A673 (cell line): ENCODE results near the gene ZMPSTE24. TPM values are rescaled to one million over a fixed set of nuclear protein-coding genes. Genes with fewer than 3 reads are reported as not detected.

Experiments used
- BruUV-seq: library from RNA; stranded (reverse); fragments of 400-500 nt; replicated peaks from 2 replicates; lab custom pipeline; 2021; lab: Mats Ljungman, UMichigan
- CTCF ChIA-PET: fragments of 300-600 bp; sonication (Branson Sonifier 250); formaldehyde crosslinking; loops from one replicate; lab custom pipeline; 2022; ENCODE audit warnings: antibody characterized with exemption; lab: Charles Lee
- POLR2A ChIA-PET: fragments of 300-600 bp; sonication (Branson Sonifier 250); formaldehyde crosslinking; loops from one replicate; lab custom pipeline; 2022; ENCODE audit warnings: antibody characterized with exemption; ENCODE audit not compliant: low non-redundant PET; lab: Charles Lee
- DNase-seq: peaks from one replicate; pipeline ENCODE4 v3.0.0-alpha.2; 2015; ENCODE audit warnings: low spot score
- H3K27ac ChIP-seq: fragments of 200-600 bp; sonication (generic); 2 replicates; pipeline ENCODE4 v1.5.1; 2016; ENCODE audit warnings: mixed run types, low read depth, mild to moderate bottlenecking, mixed read lengths, antibody characterized with exemption, low read length; ENCODE audit not compliant: poor library complexity, severe bottlenecking
- H3K27me3 ChIP-seq: fragments of 200-600 bp; sonication (generic); replicated peaks from 2 replicates; pipeline ENCODE4 v1.6.1; 2017; ENCODE audit warnings: mixed run types, low read depth, mild to moderate bottlenecking, mixed read lengths, antibody characterized with exemption, low read length; ENCODE audit not compliant: insufficient read depth, poor library complexity
- H3K36me3 ChIP-seq: fragments of 200-600 bp; sonication (generic); 2 replicates; pipeline ENCODE4 v1.6.1; 2016; ENCODE audit warnings: mixed run types, mild to moderate bottlenecking, mixed read lengths, antibody characterized with exemption, low read length; ENCODE audit not compliant: insufficient read depth, poor library complexity, severe bottlenecking
- H3K4me1 ChIP-seq: fragments of 200-600 bp; sonication (generic); 2 replicates; pipeline ENCODE4 v1.6.1; 2017; ENCODE audit warnings: mixed run types, mild to moderate bottlenecking, mixed read lengths, antibody characterized with exemption, low read length; ENCODE audit not compliant: insufficient read depth, poor library complexity, severe bottlenecking
- H3K4me3 ChIP-seq: fragments of 200-600 bp; sonication (generic); 2 replicates; pipeline ENCODE4 v1.5.1; 2016; ENCODE audit warnings: low read depth, mixed run types, mild to moderate bottlenecking, mixed read lengths, low read length; ENCODE audit not compliant: poor library complexity, severe bottlenecking
- H3K9me3 ChIP-seq: fragments of 200-600 bp; sonication (generic); 2 replicates; pipeline ENCODE4 v1.6.1; 2016; ENCODE audit warnings: mixed run types, low read depth, mild to moderate bottlenecking, mixed read lengths, antibody characterized with exemption, low read length; ENCODE audit not compliant: poor library complexity, severe bottlenecking
- EZH2 ChIP-seq: fragments of 200-600 bp; sonication (generic); IDR thresholded peaks from 2 replicates; pipeline ENCODE4 v1.6.1; 2017; ENCODE audit warnings: borderline replicate concordance, low read depth, mild to moderate bottlenecking, mixed read lengths, antibody characterized with exemption, low read length; ENCODE audit not compliant: poor library complexity, severe bottlenecking
- intact Hi-C: fragments of 100-400 bp; cut with micrococcal nuclease; formaldehyde crosslinking; loops from one replicate; pipeline ENCODE4 v1.10.0; 2022; ENCODE audit not compliant: unreplicated experiment
- total RNA-seq: library from RNA; stranded (reverse); gene quantifications from 2 replicates; pipeline ENCODE4 v1.2.3, GENCODE V29; 2021
- TF ChIP-seq, protein P1 (sequence below): fragments of 300-800, 200-600 bp; sonication (generic); conservative IDR thresholded peaks from 2 replicates; pipeline ENCODE4 v1.5.1; 2017; ENCODE audit warnings: low read depth, mild to moderate bottlenecking, antibody characterized with exemption, low read length, moderate library complexity, mixed read lengths

ZMPSTE24 gene
- total RNA-seq, 1 experiment from 2014 or later: 72.1 TPM

- no peak for TF ChIP-seq EZH2
- TF ChIP-seq, protein P1, sequence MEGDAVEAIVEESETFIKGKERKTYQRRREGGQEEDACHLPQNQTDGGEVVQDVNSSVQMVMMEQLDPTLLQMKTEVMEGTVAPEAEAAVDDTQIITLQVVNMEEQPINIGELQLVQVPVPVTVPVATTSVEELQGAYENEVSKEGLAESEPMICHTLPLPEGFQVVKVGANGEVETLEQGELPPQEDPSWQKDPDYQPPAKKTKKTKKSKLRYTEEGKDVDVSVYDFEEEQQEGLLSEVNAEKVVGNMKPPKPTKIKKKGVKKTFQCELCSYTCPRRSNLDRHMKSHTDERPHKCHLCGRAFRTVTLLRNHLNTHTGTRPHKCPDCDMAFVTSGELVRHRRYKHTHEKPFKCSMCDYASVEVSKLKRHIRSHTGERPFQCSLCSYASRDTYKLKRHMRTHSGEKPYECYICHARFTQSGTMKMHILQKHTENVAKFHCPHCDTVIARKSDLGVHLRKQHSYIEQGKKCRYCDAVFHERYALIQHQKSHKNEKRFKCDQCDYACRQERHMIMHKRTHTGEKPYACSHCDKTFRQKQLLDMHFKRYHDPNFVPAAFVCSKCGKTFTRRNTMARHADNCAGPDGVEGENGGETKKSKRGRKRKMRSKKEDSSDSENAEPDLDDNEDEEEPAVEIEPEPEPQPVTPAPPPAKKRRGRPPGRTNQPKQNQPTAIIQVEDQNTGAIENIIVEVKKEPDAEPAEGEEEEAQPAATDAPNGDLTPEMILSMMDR: no peak
- ChIA-PET CTCF (interaction anchor here (1.8 to 2.5 kb wide), 3 partner anchors 67 to 194 kb away, joined by 11 to 25 read pairs (median 17); no protein-coding TSS in a partner anchor), POLR2A (no interaction called here)
- intact Hi-C loops: loop anchor here (5.0 kb wide), 1 partner anchor 260 kb away; no protein-coding TSS in a partner anchor
- Histone ChIP-seq H3K4me1 (no peaks in the 10 kb centered on the region), H3K27ac (no peak overlapping the region), H3K36me3 (no peaks in the 10 kb centered on the region), H3K27me3 (no peaks in the 10 kb centered on the region), H3K4me3 (no peak overlapping the region), H3K9me3 (no peaks in the 10 kb centered on the region)
- no TSS peak for BruUV-seq
- no peak for DNase-seq
Measured at GRCh38 chr1:40337443-40337842, 79.4 kb downstream of the ZMPSTE24 start.

DNA sequence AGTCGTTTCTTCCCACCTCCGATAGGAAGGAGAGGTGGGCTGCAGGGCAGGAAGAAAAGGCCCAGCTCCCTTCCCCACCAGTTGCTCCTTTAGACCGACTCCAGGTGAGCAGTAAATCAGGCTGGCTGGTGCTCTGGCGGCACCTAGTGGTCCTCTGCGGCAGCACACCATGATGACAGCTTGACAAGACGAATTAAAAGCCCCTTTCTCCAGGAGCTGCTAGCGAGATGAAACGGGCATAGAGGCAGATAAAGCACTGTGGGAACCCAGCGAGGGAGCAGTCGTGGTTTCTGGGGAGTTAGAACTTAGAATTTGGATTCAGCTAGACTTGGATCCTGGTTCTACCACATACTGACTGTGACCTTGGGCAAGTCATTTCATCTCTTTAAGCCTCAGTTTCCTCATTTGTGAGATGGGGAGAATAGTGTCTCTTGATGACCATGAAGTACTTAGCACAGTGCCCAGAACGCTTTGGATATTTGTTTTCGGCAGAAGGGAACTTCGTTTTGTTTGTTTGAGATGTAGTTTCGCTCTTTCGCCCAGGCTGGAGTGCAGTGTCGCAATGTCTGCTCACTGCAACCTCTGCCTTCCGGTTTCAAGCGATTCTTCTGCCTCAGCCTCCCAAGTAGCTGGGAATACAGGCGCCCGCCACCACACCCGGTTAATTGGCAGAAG is 80.8 kb downstream of the ZMPSTE24 start:
- H3K9me3 ChIP-seq: no peaks in the 10 kb centered on the region
- H3K36me3 ChIP-seq: no peaks in the 10 kb centered on the region
- CTCF ChIA-PET: interaction anchor here (0.5 to 2.5 kb wide), 17 partner anchors 13 to 278 kb away, joined by 3 to 25 read pairs (median 5); partner anchors contain the start of genes ZFP69 and ZMPSTE24
- H3K4me1 ChIP-seq: no peaks in the 10 kb centered on the region
- no peak overlapping the region for H3K27ac ChIP-seq
- no peak overlapping the region for H3K4me3 ChIP-seq
- BruUV-seq: no TSS peak
- intact Hi-C loops: loop anchor here (2.0 to 5.0 kb wide), 3 partner anchors 66 to 262 kb away; no protein-coding TSS in a partner anchor
- TF ChIP-seq, protein P1: peak; percentile 99
- no peak for TF ChIP-seq EZH2
- DNase-seq: peak; percentile 88
- H3K27me3 ChIP-seq: no peaks in the 10 kb centered on the region
- POLR2A ChIA-PET: no interaction called here

DNA sequence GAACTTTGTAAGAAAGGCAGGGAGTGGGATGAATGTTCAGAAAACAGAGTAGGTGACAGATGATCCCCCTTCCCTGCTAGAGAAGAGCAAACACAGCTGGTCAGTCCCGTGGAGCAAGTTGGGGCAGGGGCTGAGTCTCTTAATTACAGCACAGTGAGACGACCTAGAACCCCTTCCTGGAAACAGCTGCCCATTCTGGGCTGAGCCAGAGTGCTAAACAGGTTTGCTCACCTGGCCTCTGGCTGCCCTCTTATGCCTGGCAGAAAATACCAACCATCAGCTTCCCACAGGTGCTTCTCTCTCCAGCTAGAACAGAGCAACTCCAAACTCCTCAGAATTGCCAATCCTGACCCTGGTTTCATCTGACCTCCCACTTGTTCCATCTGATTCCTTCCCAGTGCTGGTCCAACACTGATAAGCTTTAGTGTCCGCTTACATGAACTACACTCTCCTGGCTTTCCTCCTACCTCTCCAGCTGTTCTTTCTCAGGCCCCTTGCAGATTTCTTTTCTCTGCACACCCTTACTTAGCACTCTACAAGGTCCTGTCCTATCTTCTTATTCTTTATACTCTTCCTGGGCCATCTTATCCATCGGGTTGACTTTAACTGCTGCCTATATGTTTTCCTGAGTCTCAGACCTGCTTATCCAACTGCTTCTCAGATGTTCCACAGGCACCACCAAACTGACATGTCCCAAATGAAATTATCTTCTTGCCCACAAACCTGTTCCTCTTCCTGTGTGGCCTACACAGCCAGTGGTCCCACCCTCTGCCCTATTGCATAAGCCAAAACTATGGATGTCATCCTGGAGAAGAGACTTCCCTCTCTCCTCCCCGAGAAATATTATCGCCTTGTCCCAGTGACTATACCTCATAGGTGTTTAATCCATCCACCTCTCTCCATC is 81.6 kb downstream of the ZMPSTE24 start:
- BruUV-seq: no TSS peak
- H3K9me3 ChIP-seq: no peaks in the 10 kb centered on the region
- ChIA-PET POLR2A (no interaction called here), CTCF (interaction anchor here (0.5 to 2.5 kb wide), 12 partner anchors 12 to 262 kb away, joined by 3 to 25 read pairs (median 5); partner anchors contain the start of gene ZFP69)
- DNase-seq: no peak
- no peaks in the 10 kb centered on the region for H3K27me3 ChIP-seq
- no peaks in the 10 kb centered on the region for H3K4me1 ChIP-seq
- intact Hi-C loops: loop anchor here (2.0 to 5.0 kb wide), 3 partner anchors 65 to 262 kb away; no protein-coding TSS in a partner anchor
- no peak overlapping the region for H3K4me3 ChIP-seq
- no peak overlapping the region for H3K27ac ChIP-seq
- no peaks in the 10 kb centered on the region for H3K36me3 ChIP-seq
- TF ChIP-seq, protein P1: no peak
- no peak for TF ChIP-seq EZH2
